HepG2 (cell line): ENCODE results near the gene CRYAB. TPM values are rescaled to one million over a fixed set of nuclear protein-coding genes. Genes with fewer than 3 reads are reported as not detected.
A peak's percentile ranks its signal among the peaks of the same experiment; 100 is the strongest.

Experiments used
- ATAC-seq: fragments of 200-7000 bp; cut with Tn5 transposase; 3 replicates; pipeline ENCODE4 v1.9.1; 2020; ENCODE audit warnings: mild to moderate bottlenecking, moderate library complexity
- BruUV-seq: library from RNA; stranded (reverse); fragments of 400-500 nt; replicated peaks from 2 replicates; lab custom pipeline; 2021; lab: Mats Ljungman, UMichigan
- CTCF ChIA-PET: fragments of 300-600 bp; formaldehyde crosslinking; extraction: SDS; loops from one replicate; lab custom pipeline; 2021; ENCODE audit warnings: low total read pairs, inconsistent platforms, low intra/inter-chr PET ratio; lab: Yijun Ruan, JAX
- POLR2A ChIA-PET: fragments of 350-600 bp; sonication (Branson Sonifier 250); formaldehyde crosslinking; loops from one replicate; lab custom pipeline; 2020; ENCODE audit warnings: antibody characterized with exemption, inconsistent platforms; lab: Yijun Ruan, JAX
- DNase-seq: peaks from one replicate; pipeline ENCODE4 v3.0.0-alpha.2; 2015; ENCODE audit warnings: low spot score
- FAIRE-seq: peaks from 3 replicates; lab custom pipeline; 2011; peaks lifted over from hg19 to GRCh38; lab: Jason Lieb, UNC
- H2AFZ ChIP-seq: one replicate; pipeline ENCODE4 v1.6.1; 2011; ENCODE audit warnings: low read length, inconsistent platforms
- H3K27ac ChIP-seq: fragments of 300-600 bp; 3 replicates; pipeline ENCODE4 v1.8.0; 2011; ENCODE audit warnings: mixed run types, mild to moderate bottlenecking, mixed read lengths, low read length, inconsistent platforms; ENCODE audit not compliant: insufficient read depth; ENCODE audit errors: extremely low read length
- H3K27me3 ChIP-seq, 2 experiments: fragments of 200-600 bp in 1 of 2; 2 replicates in 1 of 2; 3 replicates in 1 of 2; pipeline versions ENCODE4 v1.6.0 to v1.8.0; 2011; ENCODE audit warnings: low read length in 2 of 2, mild to moderate bottlenecking in 2 of 2, moderate library complexity in 2 of 2, inconsistent platforms in 1 of 2; ENCODE audit not compliant: insufficient read depth in 2 of 2, control insufficient read depth in 1 of 2
- H3K36me3 ChIP-seq, 2 experiments: fragments of 200-600 bp in 1 of 2; replicated peaks in 1 of 2; 2 replicates in 1 of 2; 3 replicates in 1 of 2; pipeline versions ENCODE4 v1.5.1 to v1.8.0; 2011; ENCODE audit warnings: low read length in 2 of 2, inconsistent platforms in 1 of 2; ENCODE audit not compliant: insufficient read depth in 2 of 2, control insufficient read depth in 1 of 2
- H3K4me1 ChIP-seq: 2 replicates; pipeline ENCODE4 v1.5.1; 2012; ENCODE audit warnings: low read length, inconsistent platforms; ENCODE audit not compliant: insufficient read depth
- H3K4me2 ChIP-seq: 2 replicates; pipeline ENCODE4 v1.6.0; 2011; ENCODE audit warnings: low read depth, low read length, inconsistent platforms
- H3K4me3 ChIP-seq, 3 experiments: fragments of 200-600 bp in 1 of 3; sonication (generic), shearing (Covaris generic) in 1 of 3; replicated peaks in 1 of 3; 2 replicates each; pipeline ENCODE4 v1.5.1; 2011 to 2016; ENCODE audit warnings: low read length in 3 of 3, inconsistent platforms in 2 of 3, low read depth in 2 of 3, mild to moderate bottlenecking in 2 of 3, control low read depth in 1 of 3, mixed read lengths in 1 of 3; ENCODE audit not compliant: insufficient read depth in 1 of 3
- H3K79me2 ChIP-seq: one replicate; pipeline ENCODE4 v1.6.1; 2011; ENCODE audit warnings: low read length, inconsistent platforms; ENCODE audit not compliant: insufficient read depth
- H3K9ac ChIP-seq: 2 replicates; pipeline ENCODE4 v1.6.0; 2011; ENCODE audit warnings: mild to moderate bottlenecking, low read depth, low read length, inconsistent platforms; ENCODE audit not compliant: insufficient read depth
- H3K9me3 ChIP-seq: 2 replicates; pipeline ENCODE4 v1.5.1; 2012; ENCODE audit warnings: mild to moderate bottlenecking, low read length
- H4K20me1 ChIP-seq: 2 replicates; pipeline ENCODE4 v1.6.0; 2011; ENCODE audit warnings: inconsistent platforms, mild to moderate bottlenecking, low read length, moderate library complexity; ENCODE audit not compliant: insufficient read depth
- ATF2 ChIP-seq: sonication (generic); formaldehyde crosslinking; IDR thresholded peaks from 2 replicates; pipeline ENCODE4 v1.4.0; 2020; ENCODE audit warnings: missing genetic modification reagents
- CEBPB ChIP-seq: IDR thresholded peaks from 2 replicates; pipeline ENCODE4 v1.6.1; 2011; ENCODE audit warnings: low read depth, low read length, improper control_type of control experiment, borderline replicate concordance
- CREB1 ChIP-seq, 2 experiments: fragments of 450-650 bp in 1 of 2; IDR thresholded peaks; 2 replicates each; pipeline ENCODE4 v1.6.1; 2016 to 2017; ENCODE audit warnings: control low read depth in 1 of 2, mild to moderate bottlenecking in 1 of 2, missing compliant biosample characterization in 1 of 2, missing genetic modification characterization in 1 of 2
- KDM1A ChIP-seq: IDR thresholded peaks from 2 replicates; pipeline ENCODE4 v1.6.1; 2016; ENCODE audit warnings: missing compliant biosample characterization
- RERE ChIP-seq: IDR thresholded peaks from 2 replicates; pipeline ENCODE4 v1.6.1; 2016; ENCODE audit warnings: low read depth, missing genetic modification reagents, missing compliant biosample characterization
- SOX5 ChIP-seq: IDR thresholded peaks from 2 replicates; pipeline ENCODE4 v1.6.1; 2016; ENCODE audit warnings: borderline replicate concordance
- ZNF556 ChIP-seq: sonication (generic); formaldehyde crosslinking; IDR thresholded peaks from 2 replicates; pipeline ENCODE4 v1.4.0; 2020; ENCODE audit warnings: mild to moderate bottlenecking, missing genetic modification reagents, borderline replicate concordance
- WGBS: methylation state at CpG from one replicate; pipeline ENCODE4 v1.1.6; 2017; ENCODE audit warnings: low lambda C conversion rate; 5-methylcytosine and 5-hydroxymethylcytosine counted together
- in situ Hi-C: cut with HindIII; loops from 2 replicates; pipeline ENCODE4 v1.10.0; 2017; ENCODE audit warnings: low pct_unique_long_range_greater_than_20kb; ENCODE audit not compliant: extremely low pct_ligation_motif_present
- intact Hi-C: fragments of 100-400 bp; cut with micrococcal nuclease; formaldehyde crosslinking; loops from one replicate; pipeline ENCODE4 v1.10.0; 2022; ENCODE audit not compliant: unreplicated experiment
- polyA plus RNA-seq, 8 experiments: library from polyadenylated mRNA; depleted of rRNA in 3 of 8; stranded (reverse) in 7 of 8; unstranded in 1 of 8; fragments of >200 nt; fragmentation: Illumina TruSeq in 4 of 8; extraction: Trizol in 4 of 8; gene quantifications; 2 replicates each; pipeline versions ENCODE4 v1.2.1 to v1.2.3, GENCODE V29; 2011 to 2016; ENCODE audit warnings: low read depth in 4 of 8, missing spikeins in 1 of 8, mixed read lengths in 1 of 8; ENCODE audit not compliant: insufficient read depth in 1 of 8
- total RNA-seq, 5 experiments: library from RNA; depleted of rRNA; stranded (reverse); fragments of >200 nt; fragmentation: Illumina TruSeq; extraction: Trizol; gene quantifications; 2 replicates each; pipeline ENCODE4 v1.2.3, GENCODE V29; 2016; ENCODE audit warnings: low read depth in 1 of 5
- TF ChIP-seq, protein P1 (sequence below): sonication (generic); formaldehyde crosslinking; IDR thresholded peaks from 2 replicates; pipeline ENCODE4 v1.5.0; 2020; ENCODE audit warnings: mild to moderate bottlenecking, missing genetic modification reagents, borderline replicate concordance
- TF ChIP-seq, protein P2 (sequence below): sonication (generic); formaldehyde crosslinking; IDR thresholded peaks from 2 replicates; pipeline ENCODE4 v1.4.0; 2020; ENCODE audit warnings: missing genetic modification reagents

CRYAB gene
- total and polyA plus RNA-seq, 2 of the 13 experiments (the other 11 are each of a cell fraction or from before 2014, with no cell fraction given) = 0.55 to 1.1 TPM

- WGBS = 4% methylated on average over 2 of the region's 2 CpGs
- Histone ChIP-seq H3K36me3 (no peaks in the 10 kb centered on the region), H3K9me3 (no peaks in the 10 kb centered on the region), H3K9ac (peak overlapping the region; percentile 72), H3K4me2 (peak overlapping the region; percentile 78), H3K79me2 (no peaks in the 10 kb centered on the region), H3K27me3 (no peaks in the 10 kb centered on the region), H3K27ac (peak overlapping the region; percentile 92), H2AFZ (no peak overlapping the region), H4K20me1 (no peaks in the 10 kb centered on the region), H3K4me3 (peak overlapping the region in 2 of 3 experiments; percentile 49 to 57; a peak in 4 of 6 replicates), H3K4me1 (peaks cover 91% of the 10 kb centered on the region)
- in situ Hi-C loops = no loop called here
- BruUV-seq = no TSS peak
- peak; percentile 41 for DNase-seq
- intact Hi-C loops = no loop called here
- ChIA-PET POLR2A (interaction anchor here (1.3 kb wide), 1 partner anchor 44 kb away, joined by 3 read pairs; the partner anchor contains the start of gene FDXACB1), CTCF (no interaction called here)
- no peak for FAIRE-seq
- no peak for ATAC-seq
- TF ChIP-seq, protein P1, sequence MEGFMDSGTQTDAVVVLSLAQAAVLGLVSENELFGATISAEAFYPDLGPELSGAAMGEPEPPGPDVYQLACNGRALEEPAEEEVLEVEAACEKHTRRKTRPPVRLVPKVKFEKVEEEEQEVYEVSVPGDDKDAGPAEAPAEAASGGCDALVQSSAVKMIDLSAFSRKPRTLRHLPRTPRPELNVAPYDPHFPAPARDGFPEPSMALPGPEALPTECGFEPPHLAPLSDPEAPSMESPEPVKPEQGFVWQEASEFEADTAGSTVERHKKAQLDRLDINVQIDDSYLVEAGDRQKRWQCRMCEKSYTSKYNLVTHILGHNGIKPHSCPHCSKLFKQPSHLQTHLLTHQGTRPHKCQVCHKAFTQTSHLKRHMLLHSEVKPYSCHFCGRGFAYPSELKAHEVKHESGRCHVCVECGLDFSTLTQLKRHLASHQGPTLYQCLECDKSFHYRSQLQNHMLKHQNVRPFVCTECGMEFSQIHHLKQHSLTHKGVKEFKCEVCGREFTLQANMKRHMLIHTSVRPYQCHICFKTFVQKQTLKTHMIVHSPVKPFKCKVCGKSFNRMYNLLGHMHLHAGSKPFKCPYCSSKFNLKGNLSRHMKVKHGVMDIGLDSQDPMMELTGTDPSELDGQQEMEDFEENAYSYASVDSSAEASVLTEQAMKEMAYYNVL = no peak
- TF ChIP-seq KDM1A (no peak), CEBPB (peak; percentile 95), ATF2 (CRISPR knock-in tag) (no peak), CREB1 (IDR thresholded peaks at IDR 0.05) (no peak), CREB1 (CRISPR knock-in tag; IDR thresholded peaks at IDR 0.05) (0 out of 2 replicates have a peak, but pooled peaks have one; percentile 1), SOX5 (no peak), ZNF556 (CRISPR knock-in tag) (no peak), RERE (CRISPR knock-in tag) (no peak)
- TF ChIP-seq, protein P2, sequence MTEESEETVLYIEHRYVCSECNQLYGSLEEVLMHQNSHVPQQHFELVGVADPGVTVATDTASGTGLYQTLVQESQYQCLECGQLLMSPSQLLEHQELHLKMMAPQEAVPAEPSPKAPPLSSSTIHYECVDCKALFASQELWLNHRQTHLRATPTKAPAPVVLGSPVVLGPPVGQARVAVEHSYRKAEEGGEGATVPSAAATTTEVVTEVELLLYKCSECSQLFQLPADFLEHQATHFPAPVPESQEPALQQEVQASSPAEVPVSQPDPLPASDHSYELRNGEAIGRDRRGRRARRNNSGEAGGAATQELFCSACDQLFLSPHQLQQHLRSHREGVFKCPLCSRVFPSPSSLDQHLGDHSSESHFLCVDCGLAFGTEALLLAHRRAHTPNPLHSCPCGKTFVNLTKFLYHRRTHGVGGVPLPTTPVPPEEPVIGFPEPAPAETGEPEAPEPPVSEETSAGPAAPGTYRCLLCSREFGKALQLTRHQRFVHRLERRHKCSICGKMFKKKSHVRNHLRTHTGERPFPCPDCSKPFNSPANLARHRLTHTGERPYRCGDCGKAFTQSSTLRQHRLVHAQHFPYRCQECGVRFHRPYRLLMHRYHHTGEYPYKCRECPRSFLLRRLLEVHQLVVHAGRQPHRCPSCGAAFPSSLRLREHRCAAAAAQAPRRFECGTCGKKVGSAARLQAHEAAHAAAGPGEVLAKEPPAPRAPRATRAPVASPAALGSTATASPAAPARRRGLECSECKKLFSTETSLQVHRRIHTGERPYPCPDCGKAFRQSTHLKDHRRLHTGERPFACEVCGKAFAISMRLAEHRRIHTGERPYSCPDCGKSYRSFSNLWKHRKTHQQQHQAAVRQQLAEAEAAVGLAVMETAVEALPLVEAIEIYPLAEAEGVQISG = no peak
Measured at GRCh38 chr11:111922803-111923202, 11.2 kb upstream of the CRYAB start.
